ENCODE measurements around the gene GAA.
"Not testable (repeated sequence)": the region's sequence is repeated elsewhere in the genome, so short reads cannot be mapped to it uniquely, and the experiment has no call there.

The GAA gene

GRCh38 chr17:80145076-80146075, 44.0 kb downstream of the GAA start:
- no peak for DNase-seq (ENCODE audit: low read depth)

- no peak for DNase-seq (ENCODE audit: low read depth)
These were observed 45.0 kb downstream of the GAA start for GRCh38 chr17:80146121-80147034.

GRCh38 chr17:80147035-80147822, 45.8 kb downstream of the GAA start, which contains the start of gene EIF4A3:
Gene EIF4A3 (minus strand): TSS chr17:80147128. CDS start chr17:80146961, 167 bp downstream.
- peak; percentile 95 for DNase-seq (ENCODE audit: low read depth)

GRCh38 chr17:80151333-80151732, 50.0 kb downstream of the GAA start:
- DNase-seq (ENCODE audit: low read depth) = no peak

GRCh38 chr17:80152081-80152702, 50.8 kb downstream of the GAA start:
- DNase-seq (ENCODE audit: low read depth) = no peak

- DNase-seq (ENCODE audit: low read depth) = no peak
These were observed 51.6 kb downstream of the GAA start for GRCh38 chr17:80153004-80153403.

- DNase-seq (ENCODE audit: low read depth) = no peak
These were observed 52.8 kb downstream of the GAA start for GRCh38 chr17:80154166-80154565.

- DNase-seq (ENCODE audit: low read depth) = not testable (repeated sequence)
These were observed 54.2 kb downstream of the GAA start for GRCh38 chr17:80155600-80155999.

- DNase-seq (ENCODE audit: low read depth) = no peak
These were observed 57.5 kb downstream of the GAA start for GRCh38 chr17:80158846-80159245.

- DNase-seq (ENCODE audit: low read depth) = no peak
These were observed 59.2 kb downstream of the GAA start for GRCh38 chr17:80160536-80160935.

GRCh38 chr17:80163336-80163735, 62.0 kb downstream of the GAA start:
- no peak for DNase-seq (ENCODE audit: low read depth)

- DNase-seq (ENCODE audit: low read depth) = no peak
These were observed 62.8 kb downstream of the GAA start for GRCh38 chr17:80164185-80164584.

GRCh38 chr17:80166446-80166845, 65.1 kb downstream of the GAA start:
- no peak for DNase-seq (ENCODE audit: low read depth)

- no peak for DNase-seq (ENCODE audit: low read depth)
These were observed 67.0 kb downstream of the GAA start for GRCh38 chr17:80168371-80168770.

GRCh38 chr17:80169107-80169506, 67.7 kb downstream of the GAA start:
- DNase-seq (ENCODE audit: low read depth) = no peak
